22Rv1 (cell line): ENCODE data around the gene KIAA0232.

Experiments
- H3K27ac ChIP-seq: fragments of 450-650 bp; 2 replicates; pipeline ENCODE4 v1.5.1; 2017
- ZFX ChIP-seq: fragments of 450-650 bp; IDR thresholded peaks from 2 replicates; pipeline ENCODE4 v1.6.1; 2017; ENCODE audit warnings: antibody characterized with exemption, borderline replicate concordance
- TF ChIP-seq, protein P1 (sequence below): fragments of 450-650 bp; IDR thresholded peaks from 2 replicates; pipeline ENCODE4 v1.5.1; 2017; ENCODE audit warnings: mild to moderate bottlenecking

KIAA0232 gene

DNA sequence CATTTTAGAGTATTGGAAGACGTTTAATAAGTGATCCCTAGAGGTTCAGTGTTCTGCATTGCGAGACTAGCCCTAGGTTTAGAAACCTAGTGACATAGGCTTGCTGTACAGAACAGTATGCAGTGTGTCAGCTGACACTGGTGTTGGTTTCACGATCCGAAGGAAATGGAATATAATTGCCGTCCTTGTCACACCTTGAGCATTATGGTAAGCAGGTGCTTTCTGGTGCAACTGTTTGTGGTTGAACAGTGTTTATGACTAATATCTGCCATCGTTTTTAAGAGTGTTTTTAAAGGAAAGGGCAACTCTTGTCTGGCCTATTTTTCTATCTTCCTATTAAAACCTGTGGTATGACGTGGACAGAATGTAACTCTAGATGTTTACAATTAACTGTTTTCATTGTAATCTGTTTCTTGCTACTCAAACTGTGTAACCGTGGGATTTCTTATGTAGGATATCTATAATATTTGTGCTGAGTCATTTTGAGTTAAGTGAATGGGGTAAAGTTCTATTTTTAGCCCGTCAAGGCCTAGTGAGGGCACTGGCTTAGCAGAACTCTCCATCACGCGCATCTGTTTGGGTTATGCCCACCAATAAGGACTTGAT is 73.3 kb downstream of the KIAA0232 start:
- no peak for TF ChIP-seq ZFX
- TF ChIP-seq, protein P1, sequence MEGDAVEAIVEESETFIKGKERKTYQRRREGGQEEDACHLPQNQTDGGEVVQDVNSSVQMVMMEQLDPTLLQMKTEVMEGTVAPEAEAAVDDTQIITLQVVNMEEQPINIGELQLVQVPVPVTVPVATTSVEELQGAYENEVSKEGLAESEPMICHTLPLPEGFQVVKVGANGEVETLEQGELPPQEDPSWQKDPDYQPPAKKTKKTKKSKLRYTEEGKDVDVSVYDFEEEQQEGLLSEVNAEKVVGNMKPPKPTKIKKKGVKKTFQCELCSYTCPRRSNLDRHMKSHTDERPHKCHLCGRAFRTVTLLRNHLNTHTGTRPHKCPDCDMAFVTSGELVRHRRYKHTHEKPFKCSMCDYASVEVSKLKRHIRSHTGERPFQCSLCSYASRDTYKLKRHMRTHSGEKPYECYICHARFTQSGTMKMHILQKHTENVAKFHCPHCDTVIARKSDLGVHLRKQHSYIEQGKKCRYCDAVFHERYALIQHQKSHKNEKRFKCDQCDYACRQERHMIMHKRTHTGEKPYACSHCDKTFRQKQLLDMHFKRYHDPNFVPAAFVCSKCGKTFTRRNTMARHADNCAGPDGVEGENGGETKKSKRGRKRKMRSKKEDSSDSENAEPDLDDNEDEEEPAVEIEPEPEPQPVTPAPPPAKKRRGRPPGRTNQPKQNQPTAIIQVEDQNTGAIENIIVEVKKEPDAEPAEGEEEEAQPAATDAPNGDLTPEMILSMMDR, result no peak
- no peak overlapping the region for H3K27ac ChIP-seq

DNA sequence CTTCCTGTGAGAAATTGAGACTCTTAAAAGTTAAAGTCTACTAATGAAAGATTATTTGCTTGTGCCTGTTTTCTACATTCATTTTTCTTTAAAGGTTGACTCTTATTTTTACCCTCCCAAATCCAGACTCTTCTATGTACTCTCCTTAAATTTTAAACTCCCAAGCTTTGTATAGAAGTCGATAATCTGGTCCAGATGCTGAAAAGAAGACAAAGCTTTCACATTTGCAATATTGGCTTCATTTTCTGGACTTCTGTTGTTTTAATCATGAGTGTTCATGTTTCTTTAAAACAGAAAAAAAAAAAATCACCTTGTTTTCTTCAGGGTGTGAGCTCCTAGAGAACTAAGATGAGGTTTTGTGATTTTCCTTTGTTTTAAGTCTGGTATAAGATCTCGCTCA is 73.9 kb downstream of the KIAA0232 start:
- H3K27ac ChIP-seq, result no peak overlapping the region

DNA sequence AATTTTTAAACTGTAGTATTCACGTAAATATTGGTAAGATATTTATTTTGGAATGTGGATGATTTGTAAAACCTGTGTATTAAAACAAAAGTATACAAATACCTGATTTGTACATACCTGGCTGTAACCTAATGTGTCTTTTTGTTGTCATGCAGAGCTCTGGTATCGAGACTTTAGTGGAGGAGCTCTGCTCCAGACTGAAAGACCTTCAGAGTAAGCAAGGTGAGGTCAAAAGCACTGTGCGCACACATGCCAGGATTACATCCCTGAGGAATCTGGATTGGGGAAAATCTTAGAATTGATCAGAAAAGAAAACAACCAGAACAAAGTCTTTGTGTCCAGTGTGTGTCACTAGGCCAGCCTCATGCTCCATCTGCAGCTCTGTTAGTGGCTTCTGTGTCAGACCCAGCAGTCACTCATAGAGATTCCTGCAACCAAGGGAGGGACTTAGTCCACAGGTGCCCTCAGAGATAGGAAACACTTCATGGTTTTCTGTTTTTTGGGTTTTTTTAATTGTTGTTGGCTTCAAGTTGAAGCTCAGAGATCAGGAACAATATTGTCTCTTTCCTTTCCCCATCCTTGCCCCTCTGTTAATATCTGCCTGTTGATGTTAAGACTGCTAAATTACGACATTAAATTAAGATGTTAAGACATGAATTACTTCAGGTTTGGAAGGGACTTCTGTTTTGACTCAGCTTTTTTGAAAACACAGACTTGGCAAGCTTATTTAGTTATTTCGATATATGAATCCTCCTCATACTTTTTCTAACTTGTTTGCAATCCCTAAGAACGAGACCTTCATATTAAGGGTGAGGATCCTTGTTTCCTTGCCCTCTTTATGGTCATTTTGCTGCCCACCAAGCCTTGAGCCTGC is 74.7 kb downstream of the KIAA0232 start:
- TF ChIP-seq ZFX, result no peak
- TF ChIP-seq, protein P1, result no peak
- H3K27ac ChIP-seq, result no peak overlapping the region

More for the DNA sequence above, 73.9 kb downstream of the KIAA0232 start:
- TF ChIP-seq ZFX, result no peak
- TF ChIP-seq, protein P1, result no peak

DNA sequence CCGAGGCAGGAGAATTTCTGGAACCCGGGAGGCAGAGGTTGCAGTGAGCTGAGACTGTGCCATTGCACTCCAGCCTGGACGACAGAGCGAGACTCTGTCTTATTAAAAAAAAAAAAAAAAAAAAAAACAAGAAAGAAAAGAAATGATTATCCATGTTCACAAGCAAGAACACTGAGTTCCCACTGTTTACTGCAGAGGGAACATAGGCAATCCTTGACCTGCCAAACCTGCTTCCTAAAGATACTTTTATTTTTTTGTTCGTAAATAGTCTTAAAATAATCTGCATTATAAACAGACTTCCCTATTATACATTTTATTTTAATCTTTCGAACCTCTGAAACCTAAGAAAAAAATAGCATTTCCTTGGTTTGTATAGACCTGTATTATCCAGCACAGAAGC is 76.5 kb downstream of the KIAA0232 start:
- no peak overlapping the region for H3K27ac ChIP-seq
- TF ChIP-seq, protein P1, result no peak
- TF ChIP-seq ZFX, result no peak

DNA sequence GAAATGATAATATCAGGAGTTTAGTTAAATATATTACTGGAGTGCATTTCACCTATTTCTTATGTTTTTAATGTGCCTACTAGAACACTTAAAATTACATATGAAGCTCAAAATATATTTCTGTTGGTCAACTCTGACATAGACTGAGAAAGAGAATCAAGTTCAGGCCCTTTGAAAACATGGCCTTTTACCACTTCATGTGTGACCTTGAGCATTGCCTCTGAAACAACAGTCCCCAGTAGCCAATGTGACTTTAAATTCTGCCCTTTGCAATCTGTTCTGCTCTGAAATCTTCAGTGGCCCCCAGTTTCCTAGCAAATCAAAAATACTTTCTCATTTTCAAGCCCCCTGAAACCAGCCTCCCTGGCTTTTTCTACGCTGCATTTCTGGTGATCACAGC is 77.0 kb downstream of the KIAA0232 start:
- H3K27ac ChIP-seq, result no peak overlapping the region

DNA sequence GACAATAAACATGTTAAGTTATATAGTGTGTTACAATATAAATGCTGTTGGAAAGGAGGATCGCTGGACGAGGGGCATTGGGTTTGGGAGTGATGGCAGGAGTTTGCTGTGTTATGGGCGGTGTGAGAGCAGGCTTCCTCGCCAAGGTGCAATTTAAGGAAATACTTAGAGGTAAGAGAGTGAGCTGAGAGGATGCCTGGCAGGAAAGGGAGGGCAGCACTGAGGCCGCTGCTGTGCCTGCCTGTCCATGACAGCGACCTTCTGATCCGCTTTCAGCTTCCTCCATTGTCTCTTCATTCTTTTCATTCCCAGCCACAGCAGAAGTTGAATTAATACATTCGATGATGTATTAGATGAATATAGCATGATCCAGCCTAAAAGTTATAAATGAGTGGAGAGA is 85.9 kb downstream of the KIAA0232 start:
- H3K27ac ChIP-seq, result no peak overlapping the region
- TF ChIP-seq, protein P1, result no peak
- no peak for TF ChIP-seq ZFX

More for the DNA sequence above, 77.0 kb downstream of the KIAA0232 start:
- TF ChIP-seq, protein P1, result no peak
- TF ChIP-seq ZFX, result no peak

DNA sequence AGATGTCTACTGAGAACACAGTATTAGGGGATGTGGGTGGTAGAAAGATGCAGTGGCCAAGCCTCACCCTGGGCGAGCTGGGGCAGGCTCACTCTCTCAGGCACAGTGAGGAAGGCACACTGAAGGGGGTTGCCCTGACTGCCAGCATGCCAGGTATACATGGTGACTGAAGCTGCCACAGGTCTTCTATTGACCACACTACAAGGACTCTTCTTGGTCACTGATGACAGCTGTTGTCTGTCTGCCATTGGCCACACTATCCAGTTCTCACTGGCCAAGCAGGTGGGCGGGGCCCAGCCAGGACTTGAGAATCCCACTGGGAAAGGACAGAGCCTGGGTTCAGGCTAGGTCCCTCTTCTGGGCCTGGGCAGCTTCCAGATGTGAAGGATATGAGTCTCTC is 87.4 kb downstream of the KIAA0232 start:
- TF ChIP-seq ZFX, result no peak
- TF ChIP-seq, protein P1, result no peak
- no peak overlapping the region for H3K27ac ChIP-seq
